GM12891 (cell line): Measurements from ENCODE around the gene CCNK.

Experiments used
- POLR2AphosphoS5 ChIP-seq: IDR thresholded peaks from 2 replicates; pipeline ENCODE4 v1.6.1; 2011; ENCODE audit warnings: low read depth, low read length, control low read depth
- POU2F2 ChIP-seq: IDR thresholded peaks from 2 replicates; pipeline ENCODE4 v1.6.1; 2011; ENCODE audit warnings: low read depth, mild to moderate bottlenecking, control low read depth, low read length, moderate library complexity
- TAF1 ChIP-seq: IDR thresholded peaks from 2 replicates; pipeline ENCODE4 v1.6.1; 2011; ENCODE audit warnings: low read depth, low read length, control low read depth

DNA sequence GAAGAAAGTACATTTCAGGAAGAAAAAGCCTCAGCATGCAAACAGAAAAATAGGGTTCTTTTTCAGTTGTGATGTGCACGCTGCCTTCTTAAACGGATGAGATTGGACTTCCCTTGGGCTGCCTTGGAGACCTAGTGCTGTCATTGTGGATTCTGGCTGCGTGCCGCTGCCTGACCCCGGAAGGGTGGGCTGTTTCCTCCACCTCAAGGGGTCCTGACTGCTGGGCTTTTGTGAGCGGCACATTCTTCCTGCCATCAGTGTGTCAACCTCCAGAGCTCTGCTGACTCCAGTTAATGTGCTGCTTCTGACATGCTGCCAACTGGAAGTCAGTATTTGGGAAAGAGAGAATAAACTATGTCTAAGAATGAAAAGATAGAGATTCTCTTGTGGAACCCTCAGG lies 25.1 kb downstream of the CCNK start:
- no peak for TF ChIP-seq POU2F2
- no peak for TF ChIP-seq POLR2AphosphoS5
- no peak for TF ChIP-seq TAF1
